ENCODE measurements around the gene DCDC1.

GRCh38 chr11:31327417-31327816, 42.1 kb downstream of the DCDC1 start:
- TF ChIP-seq REST (IDR thresholded peaks at IDR 0.05; ENCODE audit: low read depth) (no peak), EP300 (IDR thresholded peaks at IDR 0.05; ENCODE audit: borderline replicate concordance) (no peak), USF1 (IDR thresholded peaks at IDR 0.05) (no peak), RAD21 (IDR thresholded peaks at IDR 0.05; ENCODE audit: low read depth) (no peak), NFIC (IDR thresholded peaks at IDR 0.05) (no peak), YY1 (IDR thresholded peaks at IDR 0.05; ENCODE audit: low read depth) (no peak), TAF1 (IDR thresholded peaks at IDR 0.05; ENCODE audit: low read depth) (no peak), ZBTB7A (IDR thresholded peaks at IDR 0.05; ENCODE audit: low read depth) (no peak), MAX (IDR thresholded peaks at IDR 0.05) (no peak), CREB1 (IDR thresholded peaks at IDR 0.05; ENCODE audit: low read depth) (no peak)

Data from Ishikawa (cell line).